PC-9 (cell line): ENCODE measurements around the gene CD28. TPM values are rescaled to one million over a fixed set of nuclear protein-coding genes. Genes with fewer than 3 reads are reported as not detected.

Experiments used
- BruUV-seq: library from RNA; stranded (reverse); fragments of 400-500 nt; replicated peaks from 2 replicates; lab custom pipeline; 2021; lab: Mats Ljungman, UMichigan
- CTCF ChIA-PET: fragments of 300-600 bp; sonication (Branson Sonifier 250); formaldehyde crosslinking; loops from one replicate; lab custom pipeline; 2022; ENCODE audit warnings: antibody characterized with exemption; lab: Charles Lee
- POLR2A ChIA-PET: fragments of 300-600 bp; sonication (Branson Sonifier 250); formaldehyde crosslinking; loops from one replicate; lab custom pipeline; 2022; ENCODE audit warnings: antibody characterized with exemption; ENCODE audit not compliant: unreplicated experiment; lab: Charles Lee
- DNase-seq, 2 experiments: peaks; one replicate each; pipeline versions ENCODE4 v3.0.0 to v3.0.0-alpha.2; 2015 to 2022; ENCODE audit warnings: mixed read lengths in 1 of 2
- H2AFZ ChIP-seq: fragments of 200-600 bp; sonication (generic); 2 replicates; pipeline ENCODE4 v1.8.1; 2017; ENCODE audit warnings: antibody characterized with exemption
- H3F3A ChIP-seq: fragments of 200-600 bp; sonication (generic); 2 replicates; pipeline ENCODE4 v1.8.1; 2017; ENCODE audit warnings: antibody characterized with exemption, mild to moderate bottlenecking, low read depth; ENCODE audit not compliant: insufficient read depth
- H3K27ac ChIP-seq: fragments of 200-600 bp; sonication (generic); 2 replicates; pipeline ENCODE4 v1.6.1; 2016; ENCODE audit warnings: mixed run types
- H3K27me3 ChIP-seq: fragments of 200-600 bp; sonication (generic); 2 replicates; pipeline ENCODE4 v1.6.1; 2016; ENCODE audit warnings: low read depth, mixed run types; ENCODE audit not compliant: insufficient read depth
- H3K36me3 ChIP-seq: fragments of 200-600 bp; sonication (generic); 2 replicates; pipeline ENCODE4 v1.6.1; 2016; ENCODE audit warnings: low read depth, mixed run types
- H3K4me1 ChIP-seq: fragments of 200-600 bp; sonication (generic); replicated peaks from 2 replicates; pipeline ENCODE4 v1.6.1; 2016; ENCODE audit warnings: mixed run types; ENCODE audit not compliant: insufficient read depth
- H3K4me2 ChIP-seq: fragments of 200-600 bp; sonication (generic); 2 replicates; pipeline ENCODE4 v1.6.1; 2017; ENCODE audit warnings: mixed run types
- H3K4me3 ChIP-seq: fragments of 200-600 bp; sonication (generic); 2 replicates; pipeline ENCODE4 v1.6.1; 2016; ENCODE audit warnings: mixed run types
- H3K79me2 ChIP-seq: fragments of 200-600 bp; sonication (generic); 2 replicates; pipeline ENCODE4 v1.6.1; 2017; ENCODE audit warnings: low read depth, mixed run types
- H3K9me2 ChIP-seq: fragments of 200-600 bp; sonication (generic); 2 replicates; pipeline ENCODE4 v1.8.1; 2017; ENCODE audit warnings: mild to moderate bottlenecking; ENCODE audit not compliant: insufficient read depth
- H3K9me3 ChIP-seq: fragments of 200-600 bp; sonication (generic); 2 replicates; pipeline ENCODE4 v1.8.1; 2016; ENCODE audit warnings: low read depth; ENCODE audit not compliant: insufficient read depth
- H4K20me1 ChIP-seq: fragments of 200-600 bp; sonication (generic); 2 replicates; pipeline ENCODE4 v1.8.1; 2017; ENCODE audit not compliant: insufficient read depth
- EZH2 ChIP-seq: fragments of 200-600 bp; sonication (generic); IDR thresholded peaks from 2 replicates; pipeline ENCODE4 v1.8.0; 2017; ENCODE audit warnings: antibody characterized with exemption, low read depth
- intact Hi-C: fragments of 100-400 bp; cut with micrococcal nuclease; formaldehyde crosslinking; loops from one replicate; pipeline ENCODE4 v1.10.0; 2022; ENCODE audit not compliant: unreplicated experiment
- total RNA-seq: library from RNA; stranded (reverse); gene quantifications from 2 replicates; pipeline ENCODE4 v1.2.3, GENCODE V29; 2021
- TF ChIP-seq, protein P1 (sequence below): fragments of 200-600 bp; sonication (generic); conservative IDR thresholded peaks from 2 replicates; pipeline ENCODE4 v1.6.1; 2017; ENCODE audit warnings: mixed run types, antibody characterized with exemption, mild to moderate bottlenecking, moderate library complexity

Gene CD28
- total RNA-seq, 1 experiment from 2014 or later: not detected

- no peak for TF ChIP-seq EZH2
- TF ChIP-seq, protein P1, sequence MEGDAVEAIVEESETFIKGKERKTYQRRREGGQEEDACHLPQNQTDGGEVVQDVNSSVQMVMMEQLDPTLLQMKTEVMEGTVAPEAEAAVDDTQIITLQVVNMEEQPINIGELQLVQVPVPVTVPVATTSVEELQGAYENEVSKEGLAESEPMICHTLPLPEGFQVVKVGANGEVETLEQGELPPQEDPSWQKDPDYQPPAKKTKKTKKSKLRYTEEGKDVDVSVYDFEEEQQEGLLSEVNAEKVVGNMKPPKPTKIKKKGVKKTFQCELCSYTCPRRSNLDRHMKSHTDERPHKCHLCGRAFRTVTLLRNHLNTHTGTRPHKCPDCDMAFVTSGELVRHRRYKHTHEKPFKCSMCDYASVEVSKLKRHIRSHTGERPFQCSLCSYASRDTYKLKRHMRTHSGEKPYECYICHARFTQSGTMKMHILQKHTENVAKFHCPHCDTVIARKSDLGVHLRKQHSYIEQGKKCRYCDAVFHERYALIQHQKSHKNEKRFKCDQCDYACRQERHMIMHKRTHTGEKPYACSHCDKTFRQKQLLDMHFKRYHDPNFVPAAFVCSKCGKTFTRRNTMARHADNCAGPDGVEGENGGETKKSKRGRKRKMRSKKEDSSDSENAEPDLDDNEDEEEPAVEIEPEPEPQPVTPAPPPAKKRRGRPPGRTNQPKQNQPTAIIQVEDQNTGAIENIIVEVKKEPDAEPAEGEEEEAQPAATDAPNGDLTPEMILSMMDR: no peak
- POLR2A ChIA-PET: no interaction called here
- no TSS peak for BruUV-seq
Measured at GRCh38 chr2:203763938-203764664, 57.7 kb downstream of the CD28 start.

DNA sequence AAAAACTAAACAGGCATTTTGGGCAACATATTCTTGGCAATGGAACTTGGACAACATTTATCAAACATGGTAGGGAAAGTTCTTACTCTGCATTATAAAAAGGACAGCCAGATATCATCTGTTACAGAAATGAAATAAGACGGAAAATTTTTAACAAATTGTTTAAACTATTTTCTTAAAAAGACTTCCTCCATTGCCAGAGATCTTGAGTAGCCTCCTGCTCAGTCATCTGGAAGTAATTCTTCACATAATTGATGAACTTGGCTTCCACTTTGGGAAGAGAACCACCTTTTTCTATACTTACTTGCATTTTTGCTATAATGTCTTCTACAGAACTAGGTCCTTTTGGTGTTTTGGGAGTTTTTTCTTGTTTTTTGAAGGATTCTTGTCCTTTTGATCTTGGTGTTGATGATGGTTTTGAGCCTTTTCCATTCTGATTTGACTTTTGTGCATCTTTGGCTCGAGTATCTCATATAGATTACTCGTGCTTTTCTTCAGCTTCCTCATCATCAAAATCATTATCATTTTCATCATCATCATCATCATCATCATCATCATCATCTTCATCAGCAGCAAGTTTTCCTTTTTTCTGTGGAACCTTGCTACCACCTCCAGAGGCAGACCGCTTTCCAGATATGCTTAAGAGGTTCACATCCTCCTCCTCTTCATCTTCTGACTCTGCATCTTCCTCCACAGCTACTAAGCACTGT, 66.2 kb downstream of the CD28 start:
- Histone ChIP-seq H3F3A (no peaks in the 10 kb centered on the region), H4K20me1 (no peaks in the 10 kb centered on the region), H3K4me2 (no peak overlapping the region), H3K27ac (no peak overlapping the region), H3K4me1 (no peaks in the 10 kb centered on the region), H3K4me3 (no peak overlapping the region), H3K27me3 (no peaks in the 10 kb centered on the region), H3K9me2 (no peaks in the 10 kb centered on the region), H2AFZ (no peak overlapping the region), H3K9me3 (no peaks in the 10 kb centered on the region), H3K79me2 (no peaks in the 10 kb centered on the region), H3K36me3 (no peaks in the 10 kb centered on the region)
- intact Hi-C loops: no loop called here
- ChIA-PET CTCF (no interaction called here), POLR2A (no interaction called here)
- BruUV-seq: no TSS peak
- DNase-seq: no peak
- TF ChIP-seq EZH2: no peak
- TF ChIP-seq, protein P1: no peak

More at GRCh38 chr2:203763938-203764664, 57.7 kb downstream of the CD28 start:
- CTCF ChIA-PET: no interaction called here
- H3K27me3 ChIP-seq: no peaks in the 10 kb centered on the region
- H3K4me1 ChIP-seq: peaks cover 24% of the 10 kb centered on the region
- H3K4me3 ChIP-seq: no peak overlapping the region
- H3K4me2 ChIP-seq: no peak overlapping the region
- intact Hi-C loops: no loop called here
- H3K36me3 ChIP-seq: no peaks in the 10 kb centered on the region
- H3K79me2 ChIP-seq: no peaks in the 10 kb centered on the region
- DNase-seq: no peak
- H3K9me2 ChIP-seq: no peaks in the 10 kb centered on the region
- peaks cover 13% of the 10 kb centered on the region; the same call in 1 of the 2 replicates for H3F3A ChIP-seq
- H3K27ac ChIP-seq: no peak overlapping the region
- no peaks in the 10 kb centered on the region for H4K20me1 ChIP-seq
- no peaks in the 10 kb centered on the region for H3K9me3 ChIP-seq
- no peak overlapping the region for H2AFZ ChIP-seq

DNA sequence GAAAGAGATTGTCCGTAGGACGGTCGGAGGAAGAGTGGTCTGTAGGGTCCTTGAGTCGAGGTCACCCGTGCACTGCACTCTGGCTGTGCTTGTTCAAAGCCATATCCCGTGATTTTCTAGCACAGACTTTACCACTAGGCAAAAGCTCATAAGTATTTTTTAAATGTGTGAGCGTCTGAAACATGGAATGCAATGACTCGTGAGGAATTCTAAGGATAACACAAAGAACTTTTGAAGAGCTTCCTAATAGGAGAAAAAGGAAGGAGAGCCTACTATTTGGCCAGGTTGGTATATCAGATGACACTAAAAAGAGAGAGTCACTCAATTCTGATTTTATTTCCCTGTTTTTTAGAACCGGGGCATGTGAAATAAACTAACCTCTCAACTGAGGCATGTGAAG, 68.3 kb downstream of the CD28 start:
- no peaks in the 10 kb centered on the region for H4K20me1 ChIP-seq
- ChIA-PET CTCF (no interaction called here), POLR2A (no interaction called here)
- no peaks in the 10 kb centered on the region for H3K4me1 ChIP-seq
- no peaks in the 10 kb centered on the region for H3K27me3 ChIP-seq
- no peak overlapping the region for H2AFZ ChIP-seq
- no peak overlapping the region for H3K27ac ChIP-seq
- no peaks in the 10 kb centered on the region for H3K36me3 ChIP-seq
- no peak overlapping the region for H3K4me3 ChIP-seq
- DNase-seq: no peak
- intact Hi-C loops: no loop called here
- TF ChIP-seq, protein P1: no peak
- TF ChIP-seq EZH2: no peak
- H3K79me2 ChIP-seq: no peaks in the 10 kb centered on the region
- H3K9me2 ChIP-seq: no peaks in the 10 kb centered on the region
- H3K9me3 ChIP-seq: no peaks in the 10 kb centered on the region
- H3F3A ChIP-seq: no peaks in the 10 kb centered on the region
- no peak overlapping the region for H3K4me2 ChIP-seq
- no TSS peak for BruUV-seq
